Stimulated activated CD8-positive, alpha-beta memory T cell treated with anti-CD3 and anti-CD28 coated beads, Interleukin-12 subunit alpha, Interleukin-12 subunit beta, amount 100 ng/mL, for 4 hours (primary cell): ENCODE results near the gene EPB41L4B.
"Not testable (repeated sequence)": the region's sequence is repeated elsewhere in the genome, so short reads cannot be mapped to it uniquely, and the experiment has no call there.

Experiments
- DNase-seq: peaks from one replicate; pipeline ENCODE4 v3.0.0-alpha.2; 2020; ENCODE audit warnings: low read depth

The EPB41L4B gene

GRCh38 chr9:109297899-109298298 is 23.0 kb downstream of the EPB41L4B start:
- DNase-seq: no peak

GRCh38 chr9:109295221-109296130 is 25.4 kb downstream of the EPB41L4B start:
- DNase-seq: no peak

- DNase-seq: no peak
Measured at GRCh38 chr9:109290385-109290784, 30.5 kb downstream of the EPB41L4B start.

- no peak for DNase-seq
Measured at GRCh38 chr9:109289931-109290330, 30.9 kb downstream of the EPB41L4B start.

GRCh38 chr9:109289186-109289585 is 31.7 kb downstream of the EPB41L4B start:
- no peak for DNase-seq

- no peak for DNase-seq
Measured at GRCh38 chr9:109286981-109287380, 33.9 kb downstream of the EPB41L4B start.

GRCh38 chr9:109286571-109286977 is 34.3 kb downstream of the EPB41L4B start:
- no peak for DNase-seq

GRCh38 chr9:109283672-109284071 is 37.2 kb downstream of the EPB41L4B start:
- not testable (repeated sequence) for DNase-seq

- no peak for DNase-seq
Measured at GRCh38 chr9:109283012-109283411, 37.8 kb downstream of the EPB41L4B start.

GRCh38 chr9:109282302-109282701 is 38.6 kb downstream of the EPB41L4B start:
- no peak for DNase-seq

GRCh38 chr9:109281518-109281917 is 39.3 kb downstream of the EPB41L4B start:
- DNase-seq: no peak

- no peak for DNase-seq
Measured at GRCh38 chr9:109278848-109279247, 42.0 kb downstream of the EPB41L4B start.

GRCh38 chr9:109278216-109278615 is 42.6 kb downstream of the EPB41L4B start:
- DNase-seq: no peak

GRCh38 chr9:109277451-109277850 is 43.4 kb downstream of the EPB41L4B start:
- DNase-seq: no peak

GRCh38 chr9:109276469-109277440 is 44.1 kb downstream of the EPB41L4B start:
- DNase-seq: no peak

- DNase-seq: no peak
Measured at GRCh38 chr9:109274884-109275730, 45.8 kb downstream of the EPB41L4B start.

GRCh38 chr9:109273869-109274268 is 47.0 kb downstream of the EPB41L4B start:
- DNase-seq: no peak

- DNase-seq: no peak
Measured at GRCh38 chr9:109272745-109273144, 48.1 kb downstream of the EPB41L4B start.

- DNase-seq: no peak
Measured at GRCh38 chr9:109272045-109272444, 48.8 kb downstream of the EPB41L4B start.

- DNase-seq: no peak
Measured at GRCh38 chr9:109270971-109271925, 49.6 kb downstream of the EPB41L4B start.

GRCh38 chr9:109270441-109270840 is 50.4 kb downstream of the EPB41L4B start:
- DNase-seq: no peak
